ENCODE results near the gene NYAP1. TPM values are rescaled to one million over a fixed set of nuclear protein-coding genes. Genes with fewer than 3 reads are reported as not detected.
"Not testable (repeated sequence)": the region's sequence is repeated elsewhere in the genome, so short reads cannot be mapped to it uniquely, and the experiment has no call there.

The NYAP1 gene
- total RNA-seq, 1 donor from 2014 or later, result 0.95 TPM

DNA sequence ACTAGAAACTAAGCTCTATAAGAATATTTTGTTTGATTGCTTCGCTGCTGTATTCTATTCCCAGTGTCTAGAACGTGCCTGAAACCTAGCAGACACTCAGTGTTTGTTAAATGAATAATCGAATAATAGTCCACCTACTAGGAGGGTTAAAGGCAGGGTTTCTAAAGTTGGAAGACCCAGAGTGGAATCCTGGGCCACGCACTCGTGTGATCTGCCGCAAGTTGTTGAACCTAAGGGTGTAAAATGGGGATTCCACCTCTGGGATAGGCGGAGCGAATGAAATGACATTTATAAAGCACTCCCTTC lies 54.6 kb downstream of the NYAP1 start:
- no peak for DNase-seq (ENCODE audit: low spot score)
- TF ChIP-seq, protein P1, sequence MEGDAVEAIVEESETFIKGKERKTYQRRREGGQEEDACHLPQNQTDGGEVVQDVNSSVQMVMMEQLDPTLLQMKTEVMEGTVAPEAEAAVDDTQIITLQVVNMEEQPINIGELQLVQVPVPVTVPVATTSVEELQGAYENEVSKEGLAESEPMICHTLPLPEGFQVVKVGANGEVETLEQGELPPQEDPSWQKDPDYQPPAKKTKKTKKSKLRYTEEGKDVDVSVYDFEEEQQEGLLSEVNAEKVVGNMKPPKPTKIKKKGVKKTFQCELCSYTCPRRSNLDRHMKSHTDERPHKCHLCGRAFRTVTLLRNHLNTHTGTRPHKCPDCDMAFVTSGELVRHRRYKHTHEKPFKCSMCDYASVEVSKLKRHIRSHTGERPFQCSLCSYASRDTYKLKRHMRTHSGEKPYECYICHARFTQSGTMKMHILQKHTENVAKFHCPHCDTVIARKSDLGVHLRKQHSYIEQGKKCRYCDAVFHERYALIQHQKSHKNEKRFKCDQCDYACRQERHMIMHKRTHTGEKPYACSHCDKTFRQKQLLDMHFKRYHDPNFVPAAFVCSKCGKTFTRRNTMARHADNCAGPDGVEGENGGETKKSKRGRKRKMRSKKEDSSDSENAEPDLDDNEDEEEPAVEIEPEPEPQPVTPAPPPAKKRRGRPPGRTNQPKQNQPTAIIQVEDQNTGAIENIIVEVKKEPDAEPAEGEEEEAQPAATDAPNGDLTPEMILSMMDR (IDR thresholded peaks at IDR 0.05), result no peak
- Mint-ChIP-seq H3K27me3 (ENCODE audit: low read depth) (peaks cover 1% of the 10 kb centered on the region), H3K27ac (ENCODE audit: unreplicated experiment) (peak overlapping the region; percentile 90), H3K36me3 (ENCODE audit: low read depth) (no peaks in the 10 kb centered on the region), H3K4me1 (ENCODE audit: low read depth) (peaks cover 16% of the 10 kb centered on the region), H3K4me3 (ENCODE audit: unreplicated experiment) (peak overlapping the region; percentile 98), H3K9me3 (ENCODE audit: low read depth) (no peaks in the 10 kb centered on the region)

DNA sequence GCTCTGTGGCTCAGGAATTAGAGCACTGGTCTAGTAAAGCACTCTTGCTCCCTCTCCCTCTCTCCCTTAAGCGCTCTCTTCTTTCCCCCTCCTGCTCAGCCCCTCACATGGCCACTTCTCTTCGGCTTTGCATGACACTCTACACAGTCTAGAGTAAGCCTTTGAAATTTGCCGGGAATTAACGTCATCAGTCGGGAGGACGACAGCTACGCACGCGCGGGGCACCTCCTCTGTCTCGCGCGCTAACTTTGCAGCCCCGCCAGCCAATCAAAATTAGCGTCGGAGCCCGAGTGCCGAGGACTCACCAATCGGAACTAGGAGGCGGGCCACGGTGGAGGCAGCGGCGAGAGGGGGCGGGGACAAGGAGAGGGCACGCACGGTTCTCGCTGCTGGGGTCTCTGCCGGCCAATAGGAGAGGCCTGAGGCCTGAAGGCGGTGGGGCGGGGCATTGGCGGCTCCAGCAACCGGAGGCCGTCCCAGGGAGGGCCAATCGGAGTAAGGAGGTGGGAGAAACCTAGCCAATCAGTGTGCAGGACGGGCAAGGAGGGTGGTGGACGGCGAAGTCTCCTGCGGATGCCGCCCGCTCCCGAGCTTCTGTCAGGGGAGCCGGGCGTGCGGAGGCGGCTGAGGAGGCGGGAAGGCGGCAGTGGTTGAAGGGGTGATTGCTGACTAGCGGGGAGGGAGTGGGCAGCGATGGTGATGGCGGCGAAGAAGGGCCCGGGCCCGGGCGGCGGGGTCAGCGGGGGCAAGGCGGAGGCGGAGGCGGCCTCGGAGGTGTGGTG lies 55.1 kb downstream of the NYAP1 start, which contains the start of gene AGFG2:
TSS of gene AGFG2 (plus strand) at position 550 of the 782 bp plus-strand sequence. CDS start at position 694, 144 bp downstream.
- no peaks in the 10 kb centered on the region for H3K27me3 Mint-ChIP-seq (ENCODE audit: low read depth)
- H3K4me3 Mint-ChIP-seq (ENCODE audit: unreplicated experiment), result peak within 1 kb of the TSS; percentile 98
- no peaks in the 10 kb centered on the region for H3K36me3 Mint-ChIP-seq (ENCODE audit: low read depth)
- peak; percentile 100 for DNase-seq (ENCODE audit: low spot score)
- H3K4me1 Mint-ChIP-seq (ENCODE audit: low read depth), result peaks cover 21% of the 10 kb centered on the region
- H3K27ac Mint-ChIP-seq (ENCODE audit: unreplicated experiment), result peak within 1 kb of the TSS; percentile 96
- TF ChIP-seq, protein P1 (IDR thresholded peaks at IDR 0.05), result no peak
- no peaks in the 10 kb centered on the region for H3K9me3 Mint-ChIP-seq (ENCODE audit: low read depth)

DNA sequence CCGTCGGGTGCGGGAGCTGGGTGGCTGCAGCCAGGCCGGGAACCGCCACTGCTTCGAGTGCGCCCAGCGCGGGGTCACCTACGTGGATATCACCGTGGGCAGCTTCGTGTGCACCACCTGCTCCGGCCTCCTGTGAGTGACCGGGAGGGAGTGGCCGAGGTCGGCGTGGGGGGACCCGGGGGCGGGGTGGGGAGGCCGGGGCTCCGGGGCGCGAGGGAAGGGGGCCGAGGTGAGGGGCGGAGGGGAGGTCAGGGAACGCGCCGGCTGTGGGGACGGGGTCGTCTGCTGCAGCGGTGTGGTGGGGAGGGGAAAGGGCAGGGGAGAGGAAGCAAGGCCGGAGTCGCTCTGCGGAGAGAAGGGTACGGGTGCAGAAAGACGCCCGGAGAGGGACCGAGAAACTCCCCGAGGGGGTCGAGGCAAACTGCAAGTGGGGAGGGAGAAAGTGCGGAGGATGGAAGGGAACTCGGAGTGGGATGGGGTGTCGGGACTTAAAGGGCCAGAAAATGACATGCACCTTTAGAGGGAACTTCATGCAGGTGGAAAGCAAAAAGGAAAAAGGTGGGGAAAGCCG lies 55.8 kb downstream of the NYAP1 start:
- H3K4me1 Mint-ChIP-seq (ENCODE audit: low read depth), result peaks cover 28% of the 10 kb centered on the region
- H3K27ac Mint-ChIP-seq (ENCODE audit: unreplicated experiment), result peak overlapping the region; percentile 51
- no peak for DNase-seq (ENCODE audit: low spot score)
- H3K4me3 Mint-ChIP-seq (ENCODE audit: unreplicated experiment), result peak overlapping the region; percentile 98
- H3K27me3 Mint-ChIP-seq (ENCODE audit: low read depth), result no peaks in the 10 kb centered on the region
- no peaks in the 10 kb centered on the region for H3K9me3 Mint-ChIP-seq (ENCODE audit: low read depth)
- no peaks in the 10 kb centered on the region for H3K36me3 Mint-ChIP-seq (ENCODE audit: low read depth)
- TF ChIP-seq, protein P1 (IDR thresholded peaks at IDR 0.05), result no peak

DNA sequence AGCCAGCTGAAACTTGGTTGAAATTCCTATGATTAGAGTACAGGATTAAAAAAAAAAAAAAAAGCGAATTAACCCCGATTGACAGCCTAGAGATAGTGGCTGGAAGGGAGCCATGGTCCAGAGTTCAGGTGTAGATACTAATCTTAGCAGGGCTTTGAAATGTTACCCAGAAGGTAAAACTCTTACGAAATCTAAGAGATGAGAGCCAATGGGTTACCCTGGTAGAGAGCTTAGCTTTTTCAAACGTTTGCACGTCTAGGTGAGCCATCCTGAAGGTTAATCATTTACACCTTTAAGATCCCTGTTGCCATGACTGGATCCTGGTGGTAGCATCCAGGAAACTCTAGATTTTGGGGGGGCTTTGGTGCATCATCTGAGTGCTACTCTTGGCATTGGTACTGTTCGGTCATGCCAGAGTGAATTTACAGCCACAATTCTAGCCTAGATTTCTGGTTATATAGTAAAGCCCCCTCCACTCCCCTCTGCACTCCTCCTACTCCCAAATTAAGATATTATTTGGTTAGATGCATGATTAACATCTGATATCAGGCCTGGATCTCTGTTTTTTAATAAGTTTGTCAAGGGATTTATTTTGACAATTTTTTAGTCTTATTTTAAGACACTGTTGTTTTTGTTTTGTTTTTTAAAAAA lies 56.5 kb downstream of the NYAP1 start:
- H3K27ac Mint-ChIP-seq (ENCODE audit: unreplicated experiment), result no peak overlapping the region

DNA sequence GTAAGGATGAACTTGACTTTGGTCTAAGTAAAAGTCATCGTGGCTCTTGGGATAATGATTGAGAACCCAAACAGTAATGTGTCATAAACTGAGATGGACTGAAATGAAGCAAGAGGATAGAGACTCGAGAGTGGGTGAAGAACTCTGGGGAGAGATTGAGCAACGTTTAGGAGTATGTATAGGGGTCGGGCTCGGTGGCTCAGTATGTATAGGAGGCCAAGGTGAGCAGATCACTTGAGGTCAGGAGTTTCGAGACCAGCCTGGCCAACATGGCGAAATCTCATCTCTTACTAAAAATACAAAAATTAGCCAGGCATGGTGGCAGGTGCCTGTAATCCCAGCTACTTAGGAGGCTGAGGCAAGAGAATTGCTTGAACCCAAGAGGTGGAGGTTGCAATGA lies 57.6 kb downstream of the NYAP1 start:
- not testable (repeated sequence) for H3K27ac Mint-ChIP-seq (ENCODE audit: unreplicated experiment); H3K36me3 Mint-ChIP-seq (ENCODE audit: low read depth); H3K9me3 Mint-ChIP-seq (ENCODE audit: low read depth); H3K27me3 Mint-ChIP-seq (ENCODE audit: low read depth); DNase-seq (ENCODE audit: low spot score); H3K4me3 Mint-ChIP-seq (ENCODE audit: unreplicated experiment)
- peaks cover 46% of the 10 kb centered on the region for H3K4me1 Mint-ChIP-seq (ENCODE audit: low read depth)

More for the DNA sequence above, 56.5 kb downstream of the NYAP1 start:
- Mint-ChIP-seq H3K4me1 (ENCODE audit: low read depth) (peaks cover 35% of the 10 kb centered on the region), H3K36me3 (ENCODE audit: low read depth) (no peaks in the 10 kb centered on the region), H3K4me3 (ENCODE audit: unreplicated experiment) (peak overlapping the region; percentile 98), H3K27me3 (ENCODE audit: low read depth) (no peaks in the 10 kb centered on the region), H3K9me3 (ENCODE audit: low read depth) (no peaks in the 10 kb centered on the region)
- DNase-seq (ENCODE audit: low spot score), result no peak
- TF ChIP-seq, protein P1 (IDR thresholded peaks at IDR 0.05), result no peak

All from chondrocyte (in vitro differentiated cells).